Subcutaneous abdominal adipose tissue (tissue), 5 donors: ENCODE data around the gene DLG2.

Source experiments
- H3K27ac ChIP-seq: one replicate; pipeline ENCODE4 v1.7.0; 2013; ENCODE audit warnings: low read depth, mild to moderate bottlenecking, inconsistent platforms, low read length, moderate library complexity
- H3K27me3 ChIP-seq, 5 donors: one replicate each; pipeline ENCODE4 v1.7.0; 2013; ENCODE audit warnings: low read length in 5 of 5, inconsistent platforms in 1 of 5; ENCODE audit not compliant: control insufficient read depth in 5 of 5, insufficient read depth in 4 of 5
- H3K36me3 ChIP-seq, 5 donors: one replicate each; pipeline ENCODE4 v1.7.0; 2013; ENCODE audit warnings: low read length in 5 of 5; ENCODE audit not compliant: control insufficient read depth in 5 of 5, insufficient read depth in 5 of 5
- H3K4me1 ChIP-seq, 5 donors: one replicate each; pipeline ENCODE4 v1.7.0; 2013; ENCODE audit warnings: low read length in 5 of 5, mild to moderate bottlenecking in 3 of 5, moderate library complexity in 1 of 5; ENCODE audit not compliant: control insufficient read depth in 5 of 5, insufficient read depth in 5 of 5
- H3K4me3 ChIP-seq, 5 donors: one replicate each; pipeline ENCODE4 v1.7.0; 2013; ENCODE audit warnings: low read length in 5 of 5, low read depth in 1 of 5
- H3K9ac ChIP-seq, 5 donors: one replicate each; pipeline ENCODE4 v1.7.0; 2013; ENCODE audit warnings: low read length in 5 of 5, mild to moderate bottlenecking in 4 of 5, moderate library complexity in 3 of 5
- H3K9me3 ChIP-seq, 5 donors: one replicate each; pipeline ENCODE4 v1.7.0; 2013; ENCODE audit warnings: low read length in 5 of 5; ENCODE audit not compliant: control insufficient read depth in 5 of 5
- donor health status: healthy.
- donor health status: healthy.
- donor health status: healthy.
- donor health status: healthy.
- donor health status: healthy.

Gene DLG2

GRCh38 chr11:83630211-83630610 lies 1996.9 kb downstream of the DLG2 start:
- H3K36me3 ChIP-seq: no peaks in the 10 kb centered on the region
- H3K27me3 ChIP-seq: no peaks in the 10 kb centered on the region
- H3K9me3 ChIP-seq: no peaks in the 10 kb centered on the region
- H3K27ac ChIP-seq: no peak overlapping the region
- no peak overlapping the region for H3K4me3 ChIP-seq
- no peak overlapping the region for H3K9ac ChIP-seq
- peaks cover 0 to 4% (median 0%) of the 10 kb centered on the region in 5 donors for H3K4me1 ChIP-seq

- H3K9me3 ChIP-seq: no peaks in the 10 kb centered on the region
- no peak overlapping the region for H3K27ac ChIP-seq
- H3K4me1 ChIP-seq: peaks cover 0 to 8% (median 0%) of the 10 kb centered on the region in 5 donors
- H3K27me3 ChIP-seq: no peaks in the 10 kb centered on the region
- H3K4me3 ChIP-seq: no peak overlapping the region
- H3K36me3 ChIP-seq: no peaks in the 10 kb centered on the region
- no peak overlapping the region for H3K9ac ChIP-seq
Observed at GRCh38 chr11:83629775-83630174, 1997.4 kb downstream of the DLG2 start.

- Histone ChIP-seq H3K27ac (no peak overlapping the region), H3K9me3 (no peaks in the 10 kb centered on the region), H3K9ac (no peak overlapping the region), H3K4me1 (peaks cover 0 to 10% (median 0%) of the 10 kb centered on the region in 5 donors), H3K4me3 (no peak overlapping the region), H3K36me3 (no peaks in the 10 kb centered on the region), H3K27me3 (no peaks in the 10 kb centered on the region)
Observed at GRCh38 chr11:83628622-83629355, 1998.4 kb downstream of the DLG2 start.

GRCh38 chr11:83625336-83625735 lies 2001.8 kb downstream of the DLG2 start:
- Histone ChIP-seq H3K9me3 (no peaks in the 10 kb centered on the region), H3K4me3 (no peak overlapping the region), H3K27me3 (no peaks in the 10 kb centered on the region), H3K36me3 (no peaks in the 10 kb centered on the region), H3K9ac (no peak overlapping the region), H3K4me1 (peaks cover 0 to 10% (median 0%) of the 10 kb centered on the region in 5 donors), H3K27ac (no peak overlapping the region)

- H3K36me3 ChIP-seq: no peaks in the 10 kb centered on the region
- no peaks in the 10 kb centered on the region for H3K9me3 ChIP-seq
- H3K27me3 ChIP-seq: no peaks in the 10 kb centered on the region
- H3K4me3 ChIP-seq: no peak overlapping the region
- H3K27ac ChIP-seq: no peak overlapping the region
- H3K4me1 ChIP-seq: no peaks in the 10 kb centered on the region
- H3K9ac ChIP-seq: no peak overlapping the region
Observed at GRCh38 chr11:83617671-83618070, 2009.5 kb downstream of the DLG2 start.

- Histone ChIP-seq H3K27ac (no peak overlapping the region), H3K36me3 (no peaks in the 10 kb centered on the region), H3K9ac (no peak overlapping the region), H3K27me3 (no peaks in the 10 kb centered on the region), H3K9me3 (no peaks in the 10 kb centered on the region), H3K4me1 (no peaks in the 10 kb centered on the region), H3K4me3 (no peak overlapping the region)
Observed at GRCh38 chr11:83613767-83614121, 2013.4 kb downstream of the DLG2 start.

GRCh38 chr11:83612891-83613766 lies 2014.0 kb downstream of the DLG2 start:
- H3K27ac ChIP-seq: no peak overlapping the region
- no peaks in the 10 kb centered on the region for H3K4me1 ChIP-seq
- no peaks in the 10 kb centered on the region for H3K27me3 ChIP-seq
- H3K9me3 ChIP-seq: no peaks in the 10 kb centered on the region
- no peak overlapping the region for H3K4me3 ChIP-seq
- H3K36me3 ChIP-seq: no peaks in the 10 kb centered on the region
- H3K9ac ChIP-seq: no peak overlapping the region

- Histone ChIP-seq H3K27me3 (no peaks in the 10 kb centered on the region), H3K27ac (no peak overlapping the region), H3K9ac (no peak overlapping the region)
Observed at GRCh38 chr11:83611600-83611999, 2015.5 kb downstream of the DLG2 start.

GRCh38 chr11:83611031-83611430 lies 2016.1 kb downstream of the DLG2 start:
- Histone ChIP-seq H3K27ac (no peak overlapping the region), H3K4me3 (no peak overlapping the region), H3K4me1 (no peaks in the 10 kb centered on the region), H3K36me3 (no peaks in the 10 kb centered on the region), H3K27me3 (no peaks in the 10 kb centered on the region), H3K9ac (no peak overlapping the region), H3K9me3 (no peaks in the 10 kb centered on the region)

More at GRCh38 chr11:83611600-83611999, 2015.5 kb downstream of the DLG2 start:
- Histone ChIP-seq H3K4me3 (no peak overlapping the region), H3K9me3 (no peaks in the 10 kb centered on the region), H3K4me1 (no peaks in the 10 kb centered on the region), H3K36me3 (no peaks in the 10 kb centered on the region)

- Histone ChIP-seq H3K9ac (no peak overlapping the region), H3K27ac (no peak overlapping the region), H3K9me3 (no peaks in the 10 kb centered on the region), H3K4me1 (no peaks in the 10 kb centered on the region), H3K4me3 (no peak overlapping the region), H3K36me3 (no peaks in the 10 kb centered on the region), H3K27me3 (no peaks in the 10 kb centered on the region)
Observed at GRCh38 chr11:83609191-83609590, 2018.0 kb downstream of the DLG2 start.
